ENCODE data around the gene ELOVL6. TPM values are rescaled to one million over a fixed set of nuclear protein-coding genes. Genes with fewer than 3 reads are reported as not detected.

ELOVL6 gene
- total RNA-seq, 1 donor from 2014 or later, result 13.2 TPM

- no peak overlapping the region for H3K4me3 ChIP-seq (ENCODE audit: low read depth, low read length)
- TF ChIP-seq CTCF (conservative IDR thresholded peaks at IDR 0.05; ENCODE audit: low read depth, low read length), result no peak
- no peak for DNase-seq (ENCODE audit: low read depth)
Observed at GRCh38 chr4:110171971-110172370, 26.4 kb downstream of the ELOVL6 start.

DNA sequence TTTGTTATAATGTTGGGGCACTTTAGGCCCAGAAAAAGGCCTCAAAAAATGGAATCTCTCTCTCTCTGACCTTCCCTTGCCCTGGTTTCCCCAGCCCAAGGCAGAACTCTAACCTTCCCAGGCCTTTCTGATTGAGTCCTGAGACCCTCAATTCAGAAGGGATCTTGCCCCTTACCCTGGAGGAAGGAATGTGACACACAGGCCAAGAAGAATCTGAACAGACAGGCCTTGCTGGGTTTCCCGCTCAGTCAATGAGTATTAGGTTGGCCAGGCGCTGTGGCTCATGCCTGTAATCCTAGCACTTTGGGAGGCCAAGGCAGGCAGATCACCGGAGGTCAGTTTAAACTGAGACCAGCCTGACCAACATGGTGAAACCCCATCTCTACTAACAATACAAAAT is 27.6 kb downstream of the ELOVL6 start:
- no peak for DNase-seq (ENCODE audit: low read depth)
- no peak overlapping the region for H3K4me3 ChIP-seq (ENCODE audit: low read depth, low read length)
- TF ChIP-seq CTCF (conservative IDR thresholded peaks at IDR 0.05; ENCODE audit: low read depth, low read length), result peak; percentile 12

GRCh38 chr4:110165382-110166286 is 32.8 kb downstream of the ELOVL6 start:
- no peak for TF ChIP-seq CTCF (conservative IDR thresholded peaks at IDR 0.05; ENCODE audit: low read depth, low read length)
- no peak overlapping the region for H3K4me3 ChIP-seq (ENCODE audit: low read depth, low read length)
- DNase-seq (ENCODE audit: low read depth), result no peak

DNA sequence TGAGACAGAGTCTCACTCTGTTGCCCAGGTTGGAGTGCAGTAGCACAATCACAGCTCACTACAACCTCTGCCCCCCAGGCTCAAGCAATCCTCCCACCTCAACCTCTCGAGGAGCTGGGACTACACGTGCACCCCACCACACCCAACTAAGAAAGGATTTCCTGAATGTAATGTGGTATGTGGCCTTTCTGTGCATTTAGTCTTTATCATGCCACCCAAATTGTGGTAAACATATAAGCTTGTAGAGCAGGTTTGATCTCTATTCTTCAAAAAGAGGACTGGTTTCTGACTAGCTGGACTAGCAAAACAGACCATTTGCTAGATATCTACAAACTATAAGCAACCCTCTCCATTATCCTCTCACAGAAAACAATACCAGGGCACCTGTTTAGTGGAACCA is 33.6 kb downstream of the ELOVL6 start:
- TF ChIP-seq CTCF (conservative IDR thresholded peaks at IDR 0.05; ENCODE audit: low read depth, low read length), result no peak
- no peak for DNase-seq (ENCODE audit: low read depth)
- no peak overlapping the region for H3K4me3 ChIP-seq (ENCODE audit: low read depth, low read length)

DNA sequence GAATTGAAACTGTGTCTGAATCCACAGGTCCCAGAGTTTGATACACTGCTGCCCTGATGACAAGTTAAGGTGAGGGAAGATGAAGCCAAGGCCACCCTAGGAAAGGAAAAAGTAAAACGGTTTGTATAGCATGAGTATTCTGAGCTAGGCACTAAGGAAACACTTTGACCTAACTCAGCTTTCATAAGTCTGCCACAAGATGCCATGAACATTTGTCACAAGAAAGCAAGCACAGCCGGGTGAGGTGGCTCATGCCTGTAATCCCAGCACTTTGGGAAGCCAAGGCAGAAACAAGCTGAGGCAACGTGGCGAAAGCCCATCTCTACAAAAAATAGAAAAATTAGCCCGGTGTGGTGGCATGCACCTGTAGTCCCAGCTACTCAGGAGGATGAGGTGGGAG is 34.2 kb downstream of the ELOVL6 start:
- TF ChIP-seq CTCF (conservative IDR thresholded peaks at IDR 0.05; ENCODE audit: low read depth, low read length), result no peak
- no peak for DNase-seq (ENCODE audit: low read depth)

GRCh38 chr4:110163327-110164069 is 34.9 kb downstream of the ELOVL6 start:
- no peak for DNase-seq (ENCODE audit: low read depth)
- H3K4me3 ChIP-seq (ENCODE audit: low read depth, low read length), result no peak overlapping the region

More for the DNA sequence above, 34.2 kb downstream of the ELOVL6 start:
- no peak overlapping the region for H3K4me3 ChIP-seq (ENCODE audit: low read depth, low read length)

More at GRCh38 chr4:110163327-110164069, 34.9 kb downstream of the ELOVL6 start:
- TF ChIP-seq CTCF (conservative IDR thresholded peaks at IDR 0.05; ENCODE audit: low read depth, low read length), result peak; percentile 34
